Measurements from ENCODE around the gene MAP2K1. TPM values are rescaled to one million over a fixed set of nuclear protein-coding genes. Genes with fewer than 3 reads are reported as not detected.
"Not testable (repeated sequence)": the region's sequence is repeated elsewhere in the genome, so short reads cannot be mapped to it uniquely, and the experiment has no call there.

MAP2K1 gene
- total RNA-seq, 2 donors from 2014 or later = 73.7 to 81.2 TPM

GRCh38 chr15:66496951-66497501 lies 110.3 kb downstream of the MAP2K1 start:
- H3K4me3 Mint-ChIP-seq = peak overlapping the region; percentile 93
- Histone ChIP-seq H3K27ac (ENCODE audit: low read depth, low read length) (peak overlapping the region; percentile 79), H3K9me3 (ENCODE audit: control insufficient read depth, low read length) (no peaks in the 10 kb centered on the region), H3K9ac (ENCODE audit: extremely low read depth, low read length, poor library complexity, severe bottlenecking) (peak overlapping the region; percentile 84), H3K4me1 (ENCODE audit: control insufficient read depth, insufficient read depth, low read length) (peaks cover 2% of the 10 kb centered on the region), H3K36me3 (ENCODE audit: control insufficient read depth, insufficient read depth, low read length) (peaks cover 83% of the 10 kb centered on the region), H3K27me3 (ENCODE audit: control insufficient read depth, insufficient read depth, low read length, poor library complexity, severe bottlenecking) (no peaks in the 10 kb centered on the region), H3K4me3 (ENCODE audit: low read length) (peak overlapping the region; percentile 94)
- TF ChIP-seq CTCF (conservative IDR thresholded peaks at IDR 0.05) = no peak
- no peaks in the 10 kb centered on the region for H3K27me3 Mint-ChIP-seq (ENCODE audit: insufficient read depth)
- H3K9me3 Mint-ChIP-seq = no peaks in the 10 kb centered on the region
- WGBS, 2 experiments (ENCODE audit: insufficient coverage in 1 of 2, insufficient read length in 1 of 2) = 47 to 51% methylated on average over 8 to 17 of the region's 17 CpGs
- H3K36me3 Mint-ChIP-seq (ENCODE audit: low read depth) = peaks cover 64% of the 10 kb centered on the region
- DNase-seq = peak; percentile 56
- peaks cover 18% of the 10 kb centered on the region for H3K4me1 Mint-ChIP-seq
- peak overlapping the region; percentile 98 for H3K27ac Mint-ChIP-seq

GRCh38 chr15:66497502-66498455 lies 111.1 kb downstream of the MAP2K1 start, which contains the start of gene SNAPC5:
SNAPC5 (minus strand) TSS chr15:66497762; CDS start chr15:66497731, 31 bp downstream.
- H3K27me3 Mint-ChIP-seq (ENCODE audit: insufficient read depth) = no peaks in the 10 kb centered on the region
- Histone ChIP-seq H3K27me3 (ENCODE audit: control insufficient read depth, insufficient read depth, low read length, poor library complexity, severe bottlenecking) (no peaks in the 10 kb centered on the region), H3K27ac (ENCODE audit: low read depth, low read length) (peak within 1 kb of the TSS; percentile 79), H3K4me1 (ENCODE audit: control insufficient read depth, insufficient read depth, low read length) (peaks cover 2% of the 10 kb centered on the region), H3K36me3 (ENCODE audit: control insufficient read depth, insufficient read depth, low read length) (peaks cover 83% of the 10 kb centered on the region), H3K4me3 (ENCODE audit: low read length) (peak within 1 kb of the TSS; percentile 94), H3K9me3 (ENCODE audit: control insufficient read depth, low read length) (no peaks in the 10 kb centered on the region), H3K9ac (ENCODE audit: extremely low read depth, low read length, poor library complexity, severe bottlenecking) (peak within 1 kb of the TSS; percentile 84)
- peak within 1 kb of the TSS; percentile 93 for H3K4me3 Mint-ChIP-seq
- 11 to 20% methylated on average over 25 to 43 of the region's 43 CpGs for WGBS, 2 experiments (ENCODE audit: insufficient coverage in 1 of 2, insufficient read length in 1 of 2)
- peak within 1 kb of the TSS; percentile 98 for H3K27ac Mint-ChIP-seq
- peak; percentile 100 for TF ChIP-seq CTCF (conservative IDR thresholded peaks at IDR 0.05)
- peaks cover 18% of the 10 kb centered on the region for H3K4me1 Mint-ChIP-seq
- no peaks in the 10 kb centered on the region for H3K9me3 Mint-ChIP-seq
- DNase-seq = peak; percentile 100
- H3K36me3 Mint-ChIP-seq (ENCODE audit: low read depth) = peaks cover 69% of the 10 kb centered on the region

- peak; percentile 71 for TF ChIP-seq CTCF (conservative IDR thresholded peaks at IDR 0.05)
- peaks cover 23% of the 10 kb centered on the region for H3K4me1 Mint-ChIP-seq
- H3K9me3 Mint-ChIP-seq = no peaks in the 10 kb centered on the region
- 88% methylated on average over 3 of the region's 3 CpGs for WGBS, 2 experiments (ENCODE audit: insufficient coverage in 1 of 2, insufficient read length in 1 of 2)
- H3K36me3 ChIP-seq (ENCODE audit: control insufficient read depth, insufficient read depth, low read length) = peaks cover 84% of the 10 kb centered on the region
- H3K9ac ChIP-seq (ENCODE audit: extremely low read depth, low read length, poor library complexity, severe bottlenecking) = no peak overlapping the region
- H3K4me3 Mint-ChIP-seq = no peak overlapping the region
- peaks cover 2% of the 10 kb centered on the region for H3K4me1 ChIP-seq (ENCODE audit: control insufficient read depth, insufficient read depth, low read length)
- H3K36me3 Mint-ChIP-seq (ENCODE audit: low read depth) = peaks cover 72% of the 10 kb centered on the region
- no peak for DNase-seq
- H3K27me3 Mint-ChIP-seq (ENCODE audit: insufficient read depth) = no peaks in the 10 kb centered on the region
- no peaks in the 10 kb centered on the region for H3K27me3 ChIP-seq (ENCODE audit: control insufficient read depth, insufficient read depth, low read length, poor library complexity, severe bottlenecking)
- no peaks in the 10 kb centered on the region for H3K9me3 ChIP-seq (ENCODE audit: control insufficient read depth, low read length)
- H3K27ac ChIP-seq (ENCODE audit: low read depth, low read length) = peak overlapping the region; percentile 36
- H3K4me3 ChIP-seq (ENCODE audit: low read length) = no peak overlapping the region
- H3K27ac Mint-ChIP-seq = peak overlapping the region; percentile 79
Measured at GRCh38 chr15:66498501-66499386, 112.0 kb downstream of the MAP2K1 start.

- peaks cover 68% of the 10 kb centered on the region for H3K36me3 ChIP-seq (ENCODE audit: control insufficient read depth, insufficient read depth, low read length)
- Mint-ChIP-seq H3K4me1 (peaks cover 22% of the 10 kb centered on the region), H3K27ac (peak overlapping the region; percentile 11), H3K36me3 (ENCODE audit: low read depth) (peaks cover 69% of the 10 kb centered on the region)
- H3K27me3 ChIP-seq (ENCODE audit: control insufficient read depth, insufficient read depth, low read length, poor library complexity, severe bottlenecking); H3K27me3 Mint-ChIP-seq (ENCODE audit: insufficient read depth); H3K4me3 Mint-ChIP-seq; H3K9ac ChIP-seq (ENCODE audit: extremely low read depth, low read length, poor library complexity, severe bottlenecking); DNase-seq; H3K4me1 ChIP-seq (ENCODE audit: control insufficient read depth, insufficient read depth, low read length); H3K4me3 ChIP-seq (ENCODE audit: low read length); H3K27ac ChIP-seq (ENCODE audit: low read depth, low read length); H3K9me3 Mint-ChIP-seq; H3K9me3 ChIP-seq (ENCODE audit: control insufficient read depth, low read length): not testable (repeated sequence)
- 83 to 94% methylated on average over 4 to 7 of the region's 7 CpGs for WGBS, 2 experiments (ENCODE audit: insufficient coverage in 1 of 2, insufficient read length in 1 of 2)
Measured at GRCh38 chr15:66500346-66500745, 113.6 kb downstream of the MAP2K1 start.
